ENCODE results near the gene SETD1B.

DNA sequence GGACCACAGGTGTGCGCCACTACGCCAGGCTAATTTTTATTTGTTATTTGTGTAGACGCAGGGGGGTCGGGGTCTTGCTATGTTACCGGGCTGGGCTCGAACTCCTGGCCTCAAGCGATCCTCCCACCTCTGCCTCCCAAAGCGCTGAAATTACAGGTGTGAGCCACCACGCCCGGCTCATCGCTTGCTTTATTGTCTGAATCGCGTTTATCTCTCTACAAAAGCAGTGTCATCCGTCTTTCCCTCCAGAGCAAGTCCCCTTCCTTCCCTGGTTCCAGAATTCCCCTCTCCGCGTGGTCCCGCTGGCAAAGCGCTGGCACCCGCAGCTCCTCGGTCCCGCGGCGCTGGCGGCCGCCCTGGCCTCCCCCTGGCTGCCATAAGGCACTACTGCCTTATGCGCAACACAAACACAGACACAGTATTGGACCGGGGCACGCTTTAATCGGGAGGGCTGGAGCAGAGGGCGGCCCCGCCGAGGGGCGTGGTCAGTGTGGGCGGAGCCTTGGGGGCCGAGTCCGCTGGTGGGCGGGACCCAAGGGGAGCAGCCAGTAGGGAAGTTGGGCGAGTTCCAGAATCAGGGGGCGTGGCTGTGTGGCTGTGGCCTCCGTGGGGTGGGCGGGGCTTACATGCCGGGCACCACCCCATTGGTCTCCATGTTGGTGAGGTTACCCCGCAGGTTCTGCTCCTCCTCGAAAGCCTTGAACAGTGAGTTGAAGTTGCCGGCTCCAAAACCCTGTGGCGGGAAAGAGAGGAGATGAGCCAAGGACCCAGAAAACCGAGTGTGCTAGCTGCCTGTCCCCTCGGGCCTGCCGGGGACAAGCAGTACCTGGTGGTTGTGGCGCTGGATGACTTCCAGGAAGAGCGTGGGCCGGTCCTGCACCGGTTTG lies 35.5 kb downstream of the SETD1B start:
- TF ChIP-seq, protein P1, sequence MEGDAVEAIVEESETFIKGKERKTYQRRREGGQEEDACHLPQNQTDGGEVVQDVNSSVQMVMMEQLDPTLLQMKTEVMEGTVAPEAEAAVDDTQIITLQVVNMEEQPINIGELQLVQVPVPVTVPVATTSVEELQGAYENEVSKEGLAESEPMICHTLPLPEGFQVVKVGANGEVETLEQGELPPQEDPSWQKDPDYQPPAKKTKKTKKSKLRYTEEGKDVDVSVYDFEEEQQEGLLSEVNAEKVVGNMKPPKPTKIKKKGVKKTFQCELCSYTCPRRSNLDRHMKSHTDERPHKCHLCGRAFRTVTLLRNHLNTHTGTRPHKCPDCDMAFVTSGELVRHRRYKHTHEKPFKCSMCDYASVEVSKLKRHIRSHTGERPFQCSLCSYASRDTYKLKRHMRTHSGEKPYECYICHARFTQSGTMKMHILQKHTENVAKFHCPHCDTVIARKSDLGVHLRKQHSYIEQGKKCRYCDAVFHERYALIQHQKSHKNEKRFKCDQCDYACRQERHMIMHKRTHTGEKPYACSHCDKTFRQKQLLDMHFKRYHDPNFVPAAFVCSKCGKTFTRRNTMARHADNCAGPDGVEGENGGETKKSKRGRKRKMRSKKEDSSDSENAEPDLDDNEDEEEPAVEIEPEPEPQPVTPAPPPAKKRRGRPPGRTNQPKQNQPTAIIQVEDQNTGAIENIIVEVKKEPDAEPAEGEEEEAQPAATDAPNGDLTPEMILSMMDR (IDR thresholded peaks at IDR 0.05): no peak
- TF ChIP-seq POLR2A (IDR thresholded peaks at IDR 0.05): no peak
